Left kidney (tissue), 2 donors: ENCODE results near the gene GAR1. TPM values are rescaled to one million over a fixed set of nuclear protein-coding genes. Genes with fewer than 3 reads are reported as not detected.
"Not testable (repeated sequence)": the region's sequence is repeated elsewhere in the genome, so short reads cannot be mapped to it uniquely, and the experiment has no call there.

Experiments
- DNase-seq: peaks from one replicate; pipeline ENCODE4 v3.0.0-alpha.2; 2013
- polyA plus RNA-seq: library from polyadenylated mRNA; unstranded; fragments of 120-200 nt; gene quantifications from one replicate; pipeline ENCODE4 v1.2.1, GENCODE V29; 2013; ENCODE audit not compliant: insufficient read length

Gene GAR1
- polyA plus RNA-seq, 1 donor, result 40.1 TPM

DNA sequence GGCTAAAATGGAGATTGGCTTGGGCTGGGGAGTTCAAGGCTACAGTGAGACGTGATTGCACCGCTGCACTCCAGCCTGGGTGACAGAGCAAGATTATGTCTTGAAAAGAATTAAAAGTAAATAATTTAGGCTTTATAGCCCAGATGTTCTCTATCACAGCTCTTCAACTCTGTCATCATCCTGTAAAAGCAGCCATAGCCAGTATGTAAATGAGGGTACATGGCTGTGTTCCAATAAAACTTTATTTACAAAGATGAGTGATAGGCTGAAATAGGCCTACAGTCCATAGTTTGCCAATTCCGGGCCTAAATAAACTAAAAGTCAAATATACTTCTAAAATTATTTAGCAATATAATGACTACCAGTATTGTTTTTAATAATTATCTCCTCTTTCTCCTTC, 21.4 kb downstream of the GAR1 start:
- DNase-seq, result no peak

- DNase-seq, result no peak
These were observed 31.0 kb downstream of the GAR1 start for GRCh38 chr4:109846395-109847098.

DNA sequence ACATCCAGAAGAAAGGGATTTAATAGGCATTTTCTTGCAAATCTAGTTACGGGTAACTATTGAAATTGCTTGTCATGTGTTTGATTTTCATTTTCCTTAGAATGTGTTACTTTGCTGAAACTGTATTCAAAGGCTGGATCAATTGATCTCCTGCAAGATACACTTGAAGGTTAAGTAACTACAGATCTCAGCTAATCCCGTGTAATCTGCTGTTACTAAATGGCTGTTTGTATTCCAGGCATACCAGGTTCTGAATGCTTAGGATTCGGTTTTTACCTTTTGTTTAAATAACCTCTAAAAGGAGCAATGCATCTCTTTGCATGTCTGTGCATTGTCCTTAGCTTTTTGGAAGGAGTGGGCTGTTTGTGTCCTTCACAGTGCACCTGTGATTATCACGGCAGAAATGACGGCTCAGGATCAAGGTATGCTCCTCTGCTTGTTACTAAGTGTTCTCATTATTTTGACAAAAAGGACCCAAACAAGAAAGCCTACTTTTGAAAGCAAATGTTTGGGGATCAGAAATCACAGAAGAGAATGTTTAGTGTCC, 32.4 kb downstream of the GAR1 start, which contains the start of gene LRIT3:
TSS of gene LRIT3 (plus strand) at position 212 of the 547 bp plus-strand sequence. CDS start at position 307, 95 bp downstream.
- no peak for DNase-seq

- no peak for DNase-seq
These were observed 32.9 kb downstream of the GAR1 start for GRCh38 chr4:109848501-109848900.

DNA sequence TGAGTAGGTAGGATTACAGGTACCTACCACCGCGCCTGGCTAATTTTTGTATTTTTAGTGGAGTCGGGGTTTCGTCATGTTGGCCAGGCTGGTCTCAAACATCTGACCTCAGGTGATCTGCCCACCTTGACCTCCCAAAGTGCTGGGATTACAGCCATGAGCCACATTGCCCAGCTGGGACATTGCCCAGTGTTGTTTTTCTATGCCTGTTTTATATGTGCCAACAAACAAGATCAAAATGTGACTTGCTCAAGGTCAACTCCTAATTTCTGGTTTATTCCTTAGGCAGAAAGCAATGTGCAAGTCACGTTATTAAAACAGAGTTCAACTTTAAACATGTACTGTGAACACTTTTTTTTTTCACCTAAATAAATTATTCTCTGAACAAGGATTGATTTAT, 35.0 kb downstream of the GAR1 start:
- no peak for DNase-seq

GRCh38 chr4:109859426-109860300, 44.1 kb downstream of the GAR1 start:
- DNase-seq, result not testable (repeated sequence)

GRCh38 chr4:109861271-109861670, 45.7 kb downstream of the GAR1 start:
- DNase-seq, result no peak

- DNase-seq, result no peak
These were observed 46.5 kb downstream of the GAR1 start for GRCh38 chr4:109861916-109862511.

DNA sequence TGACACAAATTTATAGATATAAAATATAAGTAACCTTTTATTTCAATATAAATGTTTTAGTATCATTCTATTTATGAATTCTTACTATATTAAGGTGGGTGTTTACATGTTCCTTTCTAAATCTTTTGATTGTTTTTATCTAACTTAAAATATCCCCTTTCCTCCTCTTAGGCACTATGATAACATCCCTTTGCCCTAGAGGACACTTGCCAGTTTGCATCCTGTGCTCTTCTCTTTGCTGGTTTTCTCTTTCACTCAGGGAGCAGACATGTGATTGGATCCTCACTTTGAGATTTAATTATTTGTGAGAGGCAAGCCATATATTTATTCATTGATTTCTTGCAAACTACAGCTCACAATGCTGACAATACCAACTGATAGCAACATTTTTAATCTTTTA, 48.6 kb downstream of the GAR1 start:
- no peak for DNase-seq

DNA sequence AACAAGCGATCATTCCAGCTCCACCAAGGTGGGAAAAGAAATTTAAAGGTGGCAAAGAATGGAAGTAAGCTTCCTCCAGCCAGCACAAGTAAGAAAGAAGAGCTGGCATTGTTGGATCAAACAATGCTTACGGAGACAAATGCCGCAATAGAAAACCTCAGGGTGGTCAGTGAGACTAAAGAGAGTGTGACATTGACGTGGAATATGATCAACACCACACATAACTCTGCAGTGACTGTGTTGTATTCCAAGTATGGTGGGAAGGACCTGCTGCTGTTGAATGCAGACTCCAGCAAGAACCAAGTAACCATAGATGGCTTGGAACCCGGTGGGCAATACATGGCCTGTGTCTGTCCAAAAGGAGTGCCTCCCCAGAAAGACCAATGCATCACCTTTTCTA, 54.5 kb downstream of the GAR1 start:
- DNase-seq, result no peak

DNA sequence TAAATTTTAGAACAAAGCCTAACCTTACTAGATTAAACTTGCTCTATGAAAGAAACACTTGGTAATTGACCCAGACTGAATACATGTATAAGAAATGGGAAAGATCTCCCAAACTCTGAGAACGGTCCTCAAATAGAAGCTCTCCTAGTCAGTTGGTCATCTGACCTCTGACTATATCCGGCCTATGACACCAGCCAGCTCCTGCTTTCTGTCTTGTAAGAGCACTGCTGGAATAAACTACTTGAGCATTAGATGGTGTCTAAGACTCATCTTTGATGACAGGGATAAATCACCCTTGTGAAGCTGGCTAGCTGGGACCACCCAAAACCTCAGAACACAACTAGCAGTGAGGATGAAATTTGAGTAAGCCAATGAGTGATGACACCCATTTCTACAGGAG, 56.5 kb downstream of the GAR1 start:
- no peak for DNase-seq

- DNase-seq, result no peak
These were observed 57.5 kb downstream of the GAR1 start for GRCh38 chr4:109872950-109873656.

- DNase-seq, result no peak
These were observed 58.4 kb downstream of the GAR1 start for GRCh38 chr4:109873791-109874514.

Other genes with a start within 250 kb of the GAR1 start
- 40.9 TPM for gene CASP6, start 112.3 kb upstream of the GAR1 start, polyA plus RNA-seq
- gene PLA2G12A, start 85.7 kb upstream of the GAR1 start, polyA plus RNA-seq, result 33.0 TPM
- 105 TPM for gene CFI, start 13.8 kb upstream of the GAR1 start, polyA plus RNA-seq
- gene RRH, start 12.2 kb downstream of the GAR1 start, polyA plus RNA-seq, result 1.4 TPM
- gene LRIT3, start 32.3 kb downstream of the GAR1 start, polyA plus RNA-seq, result 1.4 TPM
- gene EGF, start 97.1 kb downstream of the GAR1 start, polyA plus RNA-seq, result 3.6 TPM